Stimulated activated CD8-positive, alpha-beta memory T cell treated with anti-CD3 and anti-CD28 coated beads, Interleukin-12 subunit alpha, Interleukin-12 subunit beta, amount 100 ng/mL, for 4 hours (primary cell): ENCODE data around the gene B3GNT2.
"Not testable (repeated sequence)": the region's sequence is repeated elsewhere in the genome, so short reads cannot be mapped to it uniquely, and the experiment has no call there.

Source experiments
- DNase-seq: peaks from one replicate; pipeline ENCODE4 v3.0.0-alpha.2; 2020; ENCODE audit warnings: low read depth

The B3GNT2 gene

GRCh38 chr2:62238236-62238635, 42.3 kb downstream of the B3GNT2 start:
- no peak for DNase-seq

- no peak for DNase-seq
Observed at GRCh38 chr2:62240546-62240945, 44.6 kb downstream of the B3GNT2 start.

DNA sequence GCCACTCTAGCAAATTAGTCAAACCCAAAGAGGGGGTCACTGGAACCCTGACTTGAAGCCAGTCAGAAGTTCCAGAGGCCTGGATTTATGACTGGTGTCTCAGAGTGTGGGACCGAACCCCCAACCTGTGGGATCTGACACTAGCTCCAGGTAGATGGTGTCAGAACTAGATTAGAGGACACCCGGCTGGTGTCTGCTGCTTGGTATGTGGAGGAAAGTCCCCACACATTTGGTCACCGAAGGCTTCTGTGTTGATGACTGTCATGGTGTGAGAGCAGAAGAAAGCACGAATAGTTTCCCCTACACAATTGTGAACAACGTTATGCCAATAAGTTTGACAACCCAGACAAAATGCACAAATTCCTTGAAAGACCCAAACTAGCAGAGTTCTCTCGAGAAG, 48.1 kb downstream of the B3GNT2 start:
- DNase-seq: no peak

- DNase-seq: no peak
Observed at GRCh38 chr2:62248226-62248625, 52.3 kb downstream of the B3GNT2 start.

- DNase-seq: no peak
Observed at GRCh38 chr2:62250239-62250638, 54.3 kb downstream of the B3GNT2 start.

DNA sequence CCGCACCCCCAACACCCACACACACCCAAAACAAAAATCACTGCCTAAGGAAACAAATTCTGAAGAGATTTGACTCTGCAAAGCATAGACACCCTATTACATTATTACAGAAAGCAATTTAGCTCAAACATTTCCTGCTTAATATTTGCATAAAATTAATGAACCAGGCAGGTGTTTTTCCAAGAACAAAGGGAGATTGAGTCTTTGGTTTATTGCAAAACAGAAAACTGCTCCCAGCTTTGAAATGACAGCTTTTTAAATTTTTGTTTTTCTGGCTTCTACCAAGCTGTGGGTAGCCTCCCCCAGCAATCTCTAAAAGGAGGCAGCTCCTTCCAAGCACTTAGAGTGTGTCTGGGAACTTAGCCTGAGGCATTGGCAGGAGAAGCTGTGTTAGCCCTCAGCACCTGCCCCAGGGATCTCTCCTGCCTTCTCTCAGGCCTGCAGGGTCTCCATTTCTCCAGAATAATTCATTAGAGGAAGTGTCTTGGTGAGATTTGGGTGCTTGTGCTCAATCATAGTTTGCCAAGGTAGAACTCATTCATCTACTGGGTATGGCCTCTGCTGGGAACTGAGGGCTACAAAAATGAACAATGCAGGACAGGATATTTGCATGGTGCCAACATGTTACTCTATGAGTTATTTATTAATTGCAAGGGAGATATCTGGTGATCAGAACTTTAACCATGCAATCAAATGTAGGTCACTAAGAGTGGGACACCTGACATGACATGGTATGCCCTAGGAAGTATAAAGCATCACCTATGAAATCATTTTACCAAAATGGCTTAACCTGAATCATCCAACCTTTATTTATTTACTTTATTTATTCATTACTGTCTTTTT, 58.7 kb downstream of the B3GNT2 start:
- no peak for DNase-seq

DNA sequence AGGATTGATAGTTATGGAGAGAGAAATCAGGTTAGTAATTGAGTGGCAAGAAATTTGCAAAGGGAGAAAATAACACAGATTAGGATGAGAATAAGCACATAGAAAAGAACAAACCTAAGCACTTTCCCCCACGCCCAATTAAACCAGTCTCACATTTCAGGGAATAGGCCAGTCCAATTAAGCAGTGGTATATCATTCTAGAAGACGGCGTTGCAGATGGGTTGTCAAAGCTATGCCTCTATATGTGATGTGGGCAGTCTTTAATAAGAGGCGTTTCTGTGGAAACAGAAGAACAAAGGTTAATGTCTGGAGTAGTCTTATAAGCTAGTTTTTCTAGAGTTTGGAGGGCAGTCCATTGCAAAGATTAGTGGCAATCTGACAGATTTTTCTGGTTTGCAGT, 61.6 kb downstream of the B3GNT2 start:
- no peak for DNase-seq

- no peak for DNase-seq
Observed at GRCh38 chr2:62263076-62263715, 67.3 kb downstream of the B3GNT2 start.

DNA sequence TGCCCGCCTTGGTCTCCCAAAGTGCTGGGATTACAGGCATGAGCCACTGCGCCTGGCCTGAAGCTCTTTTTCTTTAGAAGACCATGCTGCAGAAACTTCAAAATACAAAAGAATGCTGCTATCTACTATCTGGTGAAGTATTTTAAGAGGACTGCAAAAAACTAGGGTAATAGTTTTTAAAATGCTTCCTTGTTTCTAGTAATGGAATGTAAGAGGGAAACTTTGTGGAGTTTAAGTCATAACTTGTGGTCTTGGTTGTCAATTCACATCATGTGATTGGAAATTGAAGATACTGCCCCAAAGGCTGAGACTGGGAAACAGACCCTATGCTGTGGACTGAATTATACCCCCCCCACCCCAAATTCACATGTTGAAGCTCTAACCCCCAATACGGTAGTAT, 68.3 kb downstream of the B3GNT2 start:
- no peak for DNase-seq

- DNase-seq: no peak
Observed at GRCh38 chr2:62265106-62265505, 69.2 kb downstream of the B3GNT2 start.

- DNase-seq: no peak
Observed at GRCh38 chr2:62266433-62267038, 70.6 kb downstream of the B3GNT2 start.

- no peak for DNase-seq
Observed at GRCh38 chr2:62267696-62268095, 71.8 kb downstream of the B3GNT2 start.

- not testable (repeated sequence) for DNase-seq
Observed at GRCh38 chr2:62268681-62269188, 72.8 kb downstream of the B3GNT2 start.

- no peak for DNase-seq
Observed at GRCh38 chr2:62270728-62271127, 74.8 kb downstream of the B3GNT2 start.
